ENCODE data around the gene TXNL4B. TPM values are rescaled to one million over a fixed set of nuclear protein-coding genes. Genes with fewer than 3 reads are reported as not detected.

Gene TXNL4B
- polyA plus RNA-seq, 3 donors, result 6.4 to 10.9 (median 7.0) TPM

DNA sequence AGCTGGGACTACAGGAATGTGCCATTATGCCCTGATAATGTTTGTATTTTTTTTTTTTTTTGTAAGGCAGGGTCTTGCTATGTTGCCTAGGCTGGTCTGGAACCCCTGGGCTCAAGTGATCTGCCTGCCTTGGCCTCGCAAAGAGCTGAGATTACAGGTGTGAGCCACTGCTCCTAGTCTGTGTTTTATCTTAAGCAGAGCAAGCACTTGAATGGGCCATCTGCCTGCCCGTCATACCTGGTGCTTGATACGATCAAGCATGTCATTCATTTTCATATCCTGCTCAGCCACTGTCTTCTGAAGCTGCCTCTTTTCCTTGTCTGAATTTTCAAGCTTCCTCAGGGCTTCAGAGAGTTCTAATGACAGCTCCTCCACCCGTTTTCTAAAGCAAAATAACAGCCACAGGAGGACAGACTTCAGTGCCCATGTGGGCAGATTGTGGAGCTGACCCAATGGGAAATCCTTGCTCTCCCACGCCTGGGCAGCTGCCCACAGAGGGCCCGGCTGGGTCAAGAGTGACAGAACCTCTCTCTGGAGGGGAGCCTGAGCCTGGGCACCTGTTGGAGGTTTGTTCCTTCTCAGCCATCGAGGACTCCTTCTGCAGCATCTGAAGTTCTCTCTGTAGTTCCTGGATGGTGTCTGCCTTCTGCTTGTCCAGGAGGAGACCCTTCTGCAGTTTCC is 36.7 kb upstream of the TXNL4B start:
- DNase-seq, result no peak
- no peaks in the 10 kb centered on the region for H3K79me2 ChIP-seq (ENCODE audit: insufficient read depth, low read length)
- H3K27me3 ChIP-seq (ENCODE audit: control insufficient read depth in 2 of 2, insufficient read depth in 2 of 2, low read length in 2 of 2), result no peaks in the 10 kb centered on the region
- Mint-ChIP-seq H3K4me1 (peaks cover 16% of the 10 kb centered on the region), H3K9me3 (no peaks in the 10 kb centered on the region), H3K27me3 (ENCODE audit: low read depth in 3 of 3) (peaks cover 0 to 4% (median 3%) of the 10 kb centered on the region in 3 donors), H3K4me3 (no peak overlapping the region), H3K36me3 (peaks cover 3% of the 10 kb centered on the region in 2 donors), H3K27ac (peak overlapping the region in 2 of 7 donors; percentile 38 to 43)
- no peak overlapping the region for H3K9ac ChIP-seq (ENCODE audit: insufficient read depth, low read length, poor library complexity, severe bottlenecking)
- no peak overlapping the region for H2AFZ ChIP-seq (ENCODE audit: insufficient read depth, low read depth, low read length, poor library complexity, severe bottlenecking)
- H3K4me2 ChIP-seq (replicated peaks; ENCODE audit: extremely low read depth, low read length, poor library complexity, severe bottlenecking), result no peak overlapping the region
- H3K4me1 ChIP-seq (ENCODE audit: control insufficient read depth in 1 of 2, insufficient read depth in 2 of 2, low read length in 2 of 2), result peaks cover 14 to 15% of the 10 kb centered on the region in 2 donors
- H4K20me1 ChIP-seq (ENCODE audit: insufficient read depth, low read length), result no peaks in the 10 kb centered on the region
- TF ChIP-seq, protein P1, sequence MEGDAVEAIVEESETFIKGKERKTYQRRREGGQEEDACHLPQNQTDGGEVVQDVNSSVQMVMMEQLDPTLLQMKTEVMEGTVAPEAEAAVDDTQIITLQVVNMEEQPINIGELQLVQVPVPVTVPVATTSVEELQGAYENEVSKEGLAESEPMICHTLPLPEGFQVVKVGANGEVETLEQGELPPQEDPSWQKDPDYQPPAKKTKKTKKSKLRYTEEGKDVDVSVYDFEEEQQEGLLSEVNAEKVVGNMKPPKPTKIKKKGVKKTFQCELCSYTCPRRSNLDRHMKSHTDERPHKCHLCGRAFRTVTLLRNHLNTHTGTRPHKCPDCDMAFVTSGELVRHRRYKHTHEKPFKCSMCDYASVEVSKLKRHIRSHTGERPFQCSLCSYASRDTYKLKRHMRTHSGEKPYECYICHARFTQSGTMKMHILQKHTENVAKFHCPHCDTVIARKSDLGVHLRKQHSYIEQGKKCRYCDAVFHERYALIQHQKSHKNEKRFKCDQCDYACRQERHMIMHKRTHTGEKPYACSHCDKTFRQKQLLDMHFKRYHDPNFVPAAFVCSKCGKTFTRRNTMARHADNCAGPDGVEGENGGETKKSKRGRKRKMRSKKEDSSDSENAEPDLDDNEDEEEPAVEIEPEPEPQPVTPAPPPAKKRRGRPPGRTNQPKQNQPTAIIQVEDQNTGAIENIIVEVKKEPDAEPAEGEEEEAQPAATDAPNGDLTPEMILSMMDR (IDR thresholded peaks at IDR 0.05), result no peak
- no peaks in the 10 kb centered on the region for H3K9me3 ChIP-seq (replicated peaks in 1 of 2; ENCODE audit: control insufficient read depth in 1 of 2, insufficient read depth in 1 of 2, low read length in 2 of 2)
- H3K36me3 ChIP-seq (replicated peaks in 1 of 2; ENCODE audit: control insufficient read depth in 1 of 2, insufficient read depth in 2 of 2, low read length in 2 of 2), result peaks cover 0 to 6% of the 10 kb centered on the region in 2 donors
- WGBS (ENCODE audit: insufficient coverage), result 100% methylated on average over 7 of the region's 7 CpGs
- intact Hi-C loops (cut with micrococcal nuclease), result loop anchor here (10.0 kb wide), 3 partner anchors 105 to 335 kb away; no protein-coding TSS in a partner anchor
- no peak overlapping the region for H3K4me3 ChIP-seq (replicated peaks in 1 of 3; ENCODE audit: low read depth in 2 of 3, low read length in 3 of 3)
- H3K27ac ChIP-seq (ENCODE audit: low read depth in 1 of 2, low read length in 2 of 2), result no peak overlapping the region

DNA sequence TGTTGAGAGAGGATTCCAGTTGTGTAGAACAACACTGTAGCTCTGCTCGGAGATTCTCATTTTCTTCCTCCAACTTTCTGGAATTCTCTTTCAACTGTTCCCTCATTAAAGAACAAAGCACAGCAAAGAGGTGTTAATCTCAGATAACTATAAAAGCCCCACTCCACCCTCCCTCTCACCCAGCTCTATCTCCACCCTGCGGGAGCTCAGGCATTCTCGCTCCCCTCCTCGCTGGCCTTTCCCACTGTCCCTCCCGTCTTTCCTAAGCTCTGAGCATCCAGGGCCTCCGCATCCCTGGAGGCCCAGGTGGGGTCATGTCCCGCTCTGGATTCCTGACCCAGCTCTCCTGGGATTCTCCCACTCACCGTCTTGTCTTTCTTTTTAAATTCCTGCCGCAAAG is 35.3 kb upstream of the TXNL4B start:
- H3K9me3 Mint-ChIP-seq, result no peaks in the 10 kb centered on the region
- H3K27ac Mint-ChIP-seq, result peak overlapping the region in 1 of 7 donors; percentile 25
- TF ChIP-seq, protein P1 (IDR thresholded peaks at IDR 0.05), result no peak
- Histone ChIP-seq H3K4me1 (ENCODE audit: control insufficient read depth in 1 of 2, insufficient read depth in 2 of 2, low read length in 2 of 2) (peaks cover 17 to 23% of the 10 kb centered on the region in 2 donors), H3K4me2 (replicated peaks; ENCODE audit: extremely low read depth, low read length, poor library complexity, severe bottlenecking) (no peak overlapping the region), H2AFZ (ENCODE audit: insufficient read depth, low read depth, low read length, poor library complexity, severe bottlenecking) (no peak overlapping the region), H3K4me3 (replicated peaks in 1 of 3; ENCODE audit: low read depth in 2 of 3, low read length in 3 of 3) (no peak overlapping the region), H3K27me3 (ENCODE audit: control insufficient read depth in 2 of 2, insufficient read depth in 2 of 2, low read length in 2 of 2) (no peaks in the 10 kb centered on the region), H3K9me3 (replicated peaks in 1 of 2; ENCODE audit: control insufficient read depth in 1 of 2, insufficient read depth in 1 of 2, low read length in 2 of 2) (no peaks in the 10 kb centered on the region), H3K36me3 (replicated peaks in 1 of 2; ENCODE audit: control insufficient read depth in 1 of 2, insufficient read depth in 2 of 2, low read length in 2 of 2) (peaks cover 0 to 6% of the 10 kb centered on the region in 2 donors), H3K27ac (ENCODE audit: low read depth in 1 of 2, low read length in 2 of 2) (no peak overlapping the region), H3K79me2 (ENCODE audit: insufficient read depth, low read length) (no peaks in the 10 kb centered on the region), H4K20me1 (ENCODE audit: insufficient read depth, low read length) (no peaks in the 10 kb centered on the region), H3K9ac (ENCODE audit: insufficient read depth, low read length, poor library complexity, severe bottlenecking) (no peak overlapping the region)
- no peak for DNase-seq
- H3K36me3 Mint-ChIP-seq, result peaks cover 3% of the 10 kb centered on the region in 2 donors
- H3K4me3 Mint-ChIP-seq, result no peak overlapping the region
- intact Hi-C loops (cut with micrococcal nuclease), result loop anchor here (10.0 kb wide), 3 partner anchors 106 to 336 kb away; no protein-coding TSS in a partner anchor
- peaks cover 24% of the 10 kb centered on the region for H3K4me1 Mint-ChIP-seq
- 91% methylated on average over 8 of the region's 9 CpGs for WGBS (ENCODE audit: insufficient coverage)
- peaks cover 0 to 4% (median 3%) of the 10 kb centered on the region in 3 donors for H3K27me3 Mint-ChIP-seq (ENCODE audit: low read depth in 3 of 3)

All from CD14-positive monocyte (primary cell).